ENCODE results near the gene SNCB. TPM values are rescaled to one million over a fixed set of nuclear protein-coding genes. Genes with fewer than 3 reads are reported as not detected.

Gene SNCB
- polyA plus RNA-seq, 1 of the 3 experiments (the other 2 are of a cell fraction): 0.33 TPM

DNA sequence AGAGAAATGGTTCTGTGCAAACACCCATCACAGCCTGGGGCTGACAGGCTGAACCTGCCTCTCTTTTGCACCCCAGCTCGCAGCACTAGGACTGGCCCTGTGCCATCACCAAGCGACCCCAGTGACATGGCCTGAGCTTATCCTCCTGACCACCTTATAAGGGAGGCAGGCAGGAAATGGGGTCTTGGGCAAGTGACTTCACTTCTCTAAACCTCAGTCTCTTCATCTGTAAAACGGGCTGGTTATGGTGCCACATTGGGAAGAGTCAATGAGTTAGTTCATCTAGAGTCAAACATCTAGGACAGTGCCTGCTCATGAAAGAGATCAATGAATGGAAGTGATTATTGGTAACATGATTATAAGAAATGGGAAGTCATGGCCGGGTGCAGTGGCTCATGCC lies 6.2 kb downstream of the SNCB start:
- H3K27ac ChIP-seq (ENCODE audit: low read depth in 2 of 2, low read length in 1 of 2): no peak overlapping the region
- H3K9ac ChIP-seq: no peak overlapping the region
- H3F3A ChIP-seq (replicated peaks; ENCODE audit: insufficient read depth): no peaks in the 10 kb centered on the region
- no peak for DNase-seq
- no peaks in the 10 kb centered on the region for H3K9me3 ChIP-seq
- POLR2A ChIA-PET: no interaction called here
- H3K4me3 ChIP-seq (ENCODE audit: low read depth in 2 of 2, low read length in 1 of 2): no peak overlapping the region
- no peaks in the 10 kb centered on the region for H4K20me1 ChIP-seq (ENCODE audit: insufficient read depth)
- H3K4me1 ChIP-seq (ENCODE audit: control insufficient read depth in 1 of 2, insufficient read depth in 2 of 2, low read depth in 1 of 2, low read length in 1 of 2): peaks cover 0 to 15% of the 10 kb centered on the region in 2 experiments; a peak in 1 of 4 replicates
- 52% methylated on average over 4 of the region's 4 CpGs for WGBS (ENCODE audit: low lambda C conversion rate)
- TF ChIP-seq ELF1 (IDR thresholded peaks at IDR 0.05) (no peak), TCF12 (IDR thresholded peaks at IDR 0.05) (no peak), RAD21 (IDR thresholded peaks at IDR 0.05; ENCODE audit: low read length) (no peak), NRF1 (IDR thresholded peaks at IDR 0.05; ENCODE audit: low read depth, low read length) (no peak), TAF1 (IDR thresholded peaks at IDR 0.05; ENCODE audit: borderline replicate concordance, low read depth, low read length) (no peak), NFIC (IDR thresholded peaks at IDR 0.05; ENCODE audit: borderline replicate concordance) (no peak), EP300 (IDR thresholded peaks at IDR 0.05; ENCODE audit: borderline replicate concordance in 1 of 2, low read depth in 1 of 2, low read length in 1 of 2) (no peak), MXI1 (IDR thresholded peaks at IDR 0.05; ENCODE audit: low read depth, low read length) (no peak), MEF2A (IDR thresholded peaks at IDR 0.05; ENCODE audit: borderline replicate concordance, low read depth) (no peak)
- TF ChIP-seq, protein P1, sequence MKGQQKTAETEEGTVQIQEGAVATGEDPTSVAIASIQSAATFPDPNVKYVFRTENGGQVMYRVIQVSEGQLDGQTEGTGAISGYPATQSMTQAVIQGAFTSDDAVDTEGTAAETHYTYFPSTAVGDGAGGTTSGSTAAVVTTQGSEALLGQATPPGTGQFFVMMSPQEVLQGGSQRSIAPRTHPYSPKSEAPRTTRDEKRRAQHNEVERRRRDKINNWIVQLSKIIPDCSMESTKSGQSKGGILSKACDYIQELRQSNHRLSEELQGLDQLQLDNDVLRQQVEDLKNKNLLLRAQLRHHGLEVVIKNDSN (IDR thresholded peaks at IDR 0.05; ENCODE audit: borderline replicate concordance, low read depth): no peak
- TF ChIP-seq, protein P2, sequence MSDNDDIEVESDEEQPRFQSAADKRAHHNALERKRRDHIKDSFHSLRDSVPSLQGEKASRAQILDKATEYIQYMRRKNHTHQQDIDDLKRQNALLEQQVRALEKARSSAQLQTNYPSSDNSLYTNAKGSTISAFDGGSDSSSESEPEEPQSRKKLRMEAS (IDR thresholded peaks at IDR 0.05; ENCODE audit: low read depth): no peak
- TF ChIP-seq, protein P3, sequence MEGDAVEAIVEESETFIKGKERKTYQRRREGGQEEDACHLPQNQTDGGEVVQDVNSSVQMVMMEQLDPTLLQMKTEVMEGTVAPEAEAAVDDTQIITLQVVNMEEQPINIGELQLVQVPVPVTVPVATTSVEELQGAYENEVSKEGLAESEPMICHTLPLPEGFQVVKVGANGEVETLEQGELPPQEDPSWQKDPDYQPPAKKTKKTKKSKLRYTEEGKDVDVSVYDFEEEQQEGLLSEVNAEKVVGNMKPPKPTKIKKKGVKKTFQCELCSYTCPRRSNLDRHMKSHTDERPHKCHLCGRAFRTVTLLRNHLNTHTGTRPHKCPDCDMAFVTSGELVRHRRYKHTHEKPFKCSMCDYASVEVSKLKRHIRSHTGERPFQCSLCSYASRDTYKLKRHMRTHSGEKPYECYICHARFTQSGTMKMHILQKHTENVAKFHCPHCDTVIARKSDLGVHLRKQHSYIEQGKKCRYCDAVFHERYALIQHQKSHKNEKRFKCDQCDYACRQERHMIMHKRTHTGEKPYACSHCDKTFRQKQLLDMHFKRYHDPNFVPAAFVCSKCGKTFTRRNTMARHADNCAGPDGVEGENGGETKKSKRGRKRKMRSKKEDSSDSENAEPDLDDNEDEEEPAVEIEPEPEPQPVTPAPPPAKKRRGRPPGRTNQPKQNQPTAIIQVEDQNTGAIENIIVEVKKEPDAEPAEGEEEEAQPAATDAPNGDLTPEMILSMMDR (IDR thresholded peaks at IDR 0.05): no peak
- TF ChIP-seq, protein P4, sequence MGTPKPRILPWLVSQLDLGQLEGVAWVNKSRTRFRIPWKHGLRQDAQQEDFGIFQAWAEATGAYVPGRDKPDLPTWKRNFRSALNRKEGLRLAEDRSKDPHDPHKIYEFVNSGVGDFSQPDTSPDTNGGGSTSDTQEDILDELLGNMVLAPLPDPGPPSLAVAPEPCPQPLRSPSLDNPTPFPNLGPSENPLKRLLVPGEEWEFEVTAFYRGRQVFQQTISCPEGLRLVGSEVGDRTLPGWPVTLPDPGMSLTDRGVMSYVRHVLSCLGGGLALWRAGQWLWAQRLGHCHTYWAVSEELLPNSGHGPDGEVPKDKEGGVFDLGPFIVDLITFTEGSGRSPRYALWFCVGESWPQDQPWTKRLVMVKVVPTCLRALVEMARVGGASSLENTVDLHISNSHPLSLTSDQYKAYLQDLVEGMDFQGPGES (IDR thresholded peaks at IDR 0.05; ENCODE audit: low read depth, low read length): no peak
- TF ChIP-seq, protein P5, sequence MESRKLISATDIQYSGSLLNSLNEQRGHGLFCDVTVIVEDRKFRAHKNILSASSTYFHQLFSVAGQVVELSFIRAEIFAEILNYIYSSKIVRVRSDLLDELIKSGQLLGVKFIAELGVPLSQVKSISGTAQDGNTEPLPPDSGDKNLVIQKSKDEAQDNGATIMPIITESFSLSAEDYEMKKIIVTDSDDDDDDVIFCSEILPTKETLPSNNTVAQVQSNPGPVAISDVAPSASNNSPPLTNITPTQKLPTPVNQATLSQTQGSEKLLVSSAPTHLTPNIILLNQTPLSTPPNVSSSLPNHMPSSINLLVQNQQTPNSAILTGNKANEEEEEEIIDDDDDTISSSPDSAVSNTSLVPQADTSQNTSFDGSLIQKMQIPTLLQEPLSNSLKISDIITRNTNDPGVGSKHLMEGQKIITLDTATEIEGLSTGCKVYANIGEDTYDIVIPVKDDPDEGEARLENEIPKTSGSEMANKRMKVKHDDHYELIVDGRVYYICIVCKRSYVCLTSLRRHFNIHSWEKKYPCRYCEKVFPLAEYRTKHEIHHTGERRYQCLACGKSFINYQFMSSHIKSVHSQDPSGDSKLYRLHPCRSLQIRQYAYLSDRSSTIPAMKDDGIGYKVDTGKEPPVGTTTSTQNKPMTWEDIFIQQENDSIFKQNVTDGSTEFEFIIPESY (IDR thresholded peaks at IDR 0.05; ENCODE audit: borderline replicate concordance, low read depth): no peak
- H3K79me2 ChIP-seq (ENCODE audit: insufficient read depth): no peaks in the 10 kb centered on the region
- H3K27me3 ChIP-seq (ENCODE audit: insufficient read depth): peaks cover 18% of the 10 kb centered on the region
- H2AFZ ChIP-seq (ENCODE audit: low read depth): no peak overlapping the region
- no peak overlapping the region for H3K4me2 ChIP-seq
- no peaks in the 10 kb centered on the region for H3K36me3 ChIP-seq (replicated peaks in 1 of 2; ENCODE audit: control insufficient read depth in 1 of 2, insufficient read depth in 2 of 2, low read length in 1 of 2)
- CTCF ChIA-PET: interaction anchor here (7.2 kb wide), 1 partner anchor 52 kb away, joined by 49 read pairs; no protein-coding TSS in a partner anchor
- no peaks in the 10 kb centered on the region for H3K9me2 ChIP-seq
